DOHH2 (cell line): ENCODE results near the gene KLHL18.
A peak's percentile ranks its signal among the peaks of the same experiment; 100 is the strongest.

ENCODE experiments used
- H3F3A ChIP-seq: fragments of 200-600 bp; sonication (generic), shearing (Covaris generic); 2 replicates; pipeline ENCODE4 v1.6.0; 2016; ENCODE audit warnings: antibody characterized with exemption, mild to moderate bottlenecking; ENCODE audit not compliant: control insufficient read depth, insufficient read depth
- H3K27ac ChIP-seq: fragments of 200-600 bp; sonication (generic); 2 replicates; pipeline ENCODE4 v1.5.1; 2014; ENCODE audit warnings: low read depth, mild to moderate bottlenecking, low read length, moderate library complexity
- H3K27me3 ChIP-seq: fragments of 200-600 bp; sonication (generic); 2 replicates; pipeline ENCODE4 v1.6.1; 2014; ENCODE audit warnings: mild to moderate bottlenecking, low read length, mixed read lengths; ENCODE audit not compliant: control insufficient read depth
- H3K36me3 ChIP-seq: fragments of 200-600 bp; sonication (generic); 2 replicates; pipeline ENCODE4 v1.6.1; 2014; ENCODE audit warnings: mild to moderate bottlenecking, low read length, moderate library complexity, mixed read lengths; ENCODE audit not compliant: control insufficient read depth
- H3K4me1 ChIP-seq: fragments of 200-600 bp; sonication (generic); 2 replicates; pipeline ENCODE4 v1.6.1; 2014; ENCODE audit warnings: mild to moderate bottlenecking, low read length, mixed read lengths; ENCODE audit not compliant: control insufficient read depth
- H3K4me2 ChIP-seq: fragments of 200-600 bp; sonication (generic); 2 replicates; pipeline ENCODE4 v1.6.0; 2014; ENCODE audit warnings: mild to moderate bottlenecking, low read length, moderate library complexity
- H3K4me3 ChIP-seq: fragments of 200-600 bp; sonication (generic); 2 replicates; pipeline ENCODE4 v1.5.1; 2014; ENCODE audit warnings: mild to moderate bottlenecking, low read length, mixed read lengths
- H3K79me2 ChIP-seq: fragments of 200-600 bp; sonication (generic); 2 replicates; pipeline ENCODE4 v1.6.1; 2014; ENCODE audit warnings: mild to moderate bottlenecking, low read length, mixed read lengths; ENCODE audit not compliant: control insufficient read depth
- H3K9me2 ChIP-seq: fragments of 200-600 bp; sonication (generic); replicated peaks from 2 replicates; pipeline ENCODE4 v1.6.1; 2014; ENCODE audit warnings: mild to moderate bottlenecking, low read length, mixed read lengths; ENCODE audit not compliant: control insufficient read depth
- H3K9me3 ChIP-seq: fragments of 200-600 bp; sonication (generic); 2 replicates; pipeline ENCODE4 v1.6.1; 2014; ENCODE audit warnings: antibody characterized with exemption, low read length, mixed read lengths; ENCODE audit not compliant: control insufficient read depth, insufficient read depth
- H4K20me1 ChIP-seq: fragments of 200-600 bp; sonication (generic); 2 replicates; pipeline ENCODE4 v1.6.0; 2014; ENCODE audit warnings: low read depth, mild to moderate bottlenecking, antibody characterized with exemption, low read length, moderate library complexity; ENCODE audit not compliant: control insufficient read depth, insufficient read depth
- EZH2phosphoT487 ChIP-seq: fragments of 200-600 bp; sonication (generic); IDR thresholded peaks from 2 replicates; pipeline ENCODE4 v1.6.1; 2017; ENCODE audit warnings: borderline replicate concordance, mild to moderate bottlenecking, antibody characterized with exemption, low read length, moderate library complexity, mixed read lengths
- TF ChIP-seq, protein P1 (sequence below): fragments of 200-600 bp; sonication (generic); IDR thresholded peaks from one replicate; pipeline ENCODE4 v1.5.1; 2014; ENCODE audit warnings: antibody characterized with exemption, mild to moderate bottlenecking, low read depth, low read length; ENCODE audit not compliant: poor library complexity, severe bottlenecking

The KLHL18 gene

GRCh38 chr3:47376393-47376792, 93.6 kb downstream of the KLHL18 start:
- Histone ChIP-seq H3K4me1 (peaks cover 31% of the 10 kb centered on the region), H3K27me3 (peaks cover 3% of the 10 kb centered on the region; the same call in 1 of the 2 replicates), H3K27ac (no peak overlapping the region), H3K36me3 (no peaks in the 10 kb centered on the region), H3K79me2 (peaks cover 26% of the 10 kb centered on the region), H4K20me1 (no peaks in the 10 kb centered on the region), H3K9me2 (no peaks in the 10 kb centered on the region), H3K4me3 (no peak overlapping the region), H3K4me2 (no peak overlapping the region), H3F3A (peaks cover 5% of the 10 kb centered on the region; the same call in 1 of the 2 replicates), H3K9me3 (no peaks in the 10 kb centered on the region)
- no peak for TF ChIP-seq EZH2phosphoT487
- TF ChIP-seq, protein P1, sequence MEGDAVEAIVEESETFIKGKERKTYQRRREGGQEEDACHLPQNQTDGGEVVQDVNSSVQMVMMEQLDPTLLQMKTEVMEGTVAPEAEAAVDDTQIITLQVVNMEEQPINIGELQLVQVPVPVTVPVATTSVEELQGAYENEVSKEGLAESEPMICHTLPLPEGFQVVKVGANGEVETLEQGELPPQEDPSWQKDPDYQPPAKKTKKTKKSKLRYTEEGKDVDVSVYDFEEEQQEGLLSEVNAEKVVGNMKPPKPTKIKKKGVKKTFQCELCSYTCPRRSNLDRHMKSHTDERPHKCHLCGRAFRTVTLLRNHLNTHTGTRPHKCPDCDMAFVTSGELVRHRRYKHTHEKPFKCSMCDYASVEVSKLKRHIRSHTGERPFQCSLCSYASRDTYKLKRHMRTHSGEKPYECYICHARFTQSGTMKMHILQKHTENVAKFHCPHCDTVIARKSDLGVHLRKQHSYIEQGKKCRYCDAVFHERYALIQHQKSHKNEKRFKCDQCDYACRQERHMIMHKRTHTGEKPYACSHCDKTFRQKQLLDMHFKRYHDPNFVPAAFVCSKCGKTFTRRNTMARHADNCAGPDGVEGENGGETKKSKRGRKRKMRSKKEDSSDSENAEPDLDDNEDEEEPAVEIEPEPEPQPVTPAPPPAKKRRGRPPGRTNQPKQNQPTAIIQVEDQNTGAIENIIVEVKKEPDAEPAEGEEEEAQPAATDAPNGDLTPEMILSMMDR, result no peak

DNA sequence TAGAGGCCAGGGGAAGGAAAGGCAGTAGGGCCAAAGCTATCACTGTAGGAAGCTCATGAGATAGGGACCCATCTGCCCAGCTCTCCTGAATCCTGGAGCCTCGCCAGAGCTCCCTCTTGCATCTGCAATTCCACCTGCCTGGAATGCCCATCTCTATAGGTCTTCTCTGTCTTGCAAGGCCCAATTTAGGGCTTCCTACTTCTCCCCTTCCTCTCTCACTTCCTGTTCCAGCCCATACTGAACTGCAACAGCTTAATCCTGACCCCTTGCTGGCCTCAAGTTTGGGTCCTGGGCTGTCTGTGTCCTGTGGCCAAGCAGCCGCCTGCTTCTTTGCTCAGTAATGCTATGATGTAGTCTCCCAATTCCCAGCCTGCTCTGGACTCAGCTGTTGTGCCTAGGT, 94.4 kb downstream of the KLHL18 start:
- Histone ChIP-seq H3K9me3 (no peaks in the 10 kb centered on the region), H3K9me2 (no peaks in the 10 kb centered on the region), H3K27ac (no peak overlapping the region), H3K4me2 (peak overlapping the region; percentile 26), H3K79me2 (peaks cover 34% of the 10 kb centered on the region), H4K20me1 (no peaks in the 10 kb centered on the region), H3K36me3 (no peaks in the 10 kb centered on the region), H3K27me3 (no peaks in the 10 kb centered on the region), H3F3A (peaks cover 5% of the 10 kb centered on the region; the same call in 1 of the 2 replicates), H3K4me3 (peak overlapping the region; percentile 4; the same call in 1 of the 2 replicates), H3K4me1 (peaks cover 39% of the 10 kb centered on the region)
- TF ChIP-seq, protein P1, result no peak

GRCh38 chr3:47378869-47379268, 96.1 kb downstream of the KLHL18 start:
- Histone ChIP-seq H3K4me2 (peak overlapping the region; percentile 67), H3K27ac (no peak overlapping the region)
- TF ChIP-seq, protein P1, result no peak
- no peak for TF ChIP-seq EZH2phosphoT487

More at GRCh38 chr3:47378869-47379268, 96.1 kb downstream of the KLHL18 start:
- H3K9me2 ChIP-seq, result no peaks in the 10 kb centered on the region
- H3K9me3 ChIP-seq, result no peaks in the 10 kb centered on the region
- H3F3A ChIP-seq, result no peaks in the 10 kb centered on the region
- H3K27me3 ChIP-seq, result no peaks in the 10 kb centered on the region
- H3K4me1 ChIP-seq, result peaks cover 40% of the 10 kb centered on the region
- 0 out of 2 replicates have a peak overlapping the region, but pooled peaks have one; percentile 10 for H3K4me3 ChIP-seq
- no peaks in the 10 kb centered on the region for H3K36me3 ChIP-seq
- H4K20me1 ChIP-seq, result 0 out of 2 replicates have a peak, but pooled peaks cover 4% of the 10 kb centered on the region
- peaks cover 50% of the 10 kb centered on the region for H3K79me2 ChIP-seq
